ENCODE data around the gene C3orf18.
A peak's percentile ranks its signal among the peaks of the same experiment; 100 is the strongest.

C3orf18 gene

GRCh38 chr3:50557106-50557505 lies 10.4 kb downstream of the C3orf18 start:
- no peak for TF ChIP-seq CTCF (IDR thresholded peaks at IDR 0.05; ENCODE audit: low read depth, low read length)
- Histone ChIP-seq H3K4me3 (ENCODE audit: low read depth, low read length) (no peak overlapping the region), H3K36me3 (no peaks in the 10 kb centered on the region), H3K27me3 (ENCODE audit: insufficient read depth, low read depth, severe bottlenecking) (no peaks in the 10 kb centered on the region), H3K27ac (no peak overlapping the region), H3K9me3 (ENCODE audit: severe bottlenecking) (no peaks in the 10 kb centered on the region)
- no peak for DNase-seq

- Histone ChIP-seq H3K4me3 (ENCODE audit: low read depth, low read length) (no peak overlapping the region), H3K9me3 (ENCODE audit: severe bottlenecking) (no peaks in the 10 kb centered on the region), H3K27me3 (ENCODE audit: insufficient read depth, low read depth, severe bottlenecking) (no peaks in the 10 kb centered on the region), H3K27ac (no peak overlapping the region), H3K36me3 (no peaks in the 10 kb centered on the region)
- DNase-seq = no peak
- TF ChIP-seq CTCF (IDR thresholded peaks at IDR 0.05; ENCODE audit: low read depth, low read length) = no peak
Observed at GRCh38 chr3:50554553-50554952, 13.0 kb downstream of the C3orf18 start.

- TF ChIP-seq CTCF (IDR thresholded peaks at IDR 0.05; ENCODE audit: low read depth, low read length) = no peak
- Histone ChIP-seq H3K27me3 (ENCODE audit: insufficient read depth, low read depth, severe bottlenecking) (no peaks in the 10 kb centered on the region), H3K27ac (no peak overlapping the region), H3K9me3 (ENCODE audit: severe bottlenecking) (no peaks in the 10 kb centered on the region), H3K36me3 (no peaks in the 10 kb centered on the region), H3K4me3 (ENCODE audit: low read depth, low read length) (no peak overlapping the region)
- DNase-seq = no peak
Observed at GRCh38 chr3:50552598-50552997, 14.9 kb downstream of the C3orf18 start.

- Histone ChIP-seq H3K27me3 (ENCODE audit: insufficient read depth, low read depth, severe bottlenecking) (no peaks in the 10 kb centered on the region), H3K9me3 (ENCODE audit: severe bottlenecking) (no peaks in the 10 kb centered on the region), H3K36me3 (no peaks in the 10 kb centered on the region), H3K27ac (no peak overlapping the region), H3K4me3 (ENCODE audit: low read depth, low read length) (no peak overlapping the region)
- no peak for TF ChIP-seq CTCF (IDR thresholded peaks at IDR 0.05; ENCODE audit: low read depth, low read length)
- no peak for DNase-seq
Observed at GRCh38 chr3:50551681-50552435, 15.7 kb downstream of the C3orf18 start.

GRCh38 chr3:50551054-50551659 lies 16.4 kb downstream of the C3orf18 start:
- peak; percentile 74 for DNase-seq
- no peak overlapping the region for H3K27ac ChIP-seq
- no peak overlapping the region for H3K4me3 ChIP-seq (ENCODE audit: low read depth, low read length)
- no peaks in the 10 kb centered on the region for H3K27me3 ChIP-seq (ENCODE audit: insufficient read depth, low read depth, severe bottlenecking)
- H3K9me3 ChIP-seq (ENCODE audit: severe bottlenecking) = no peaks in the 10 kb centered on the region
- no peak for TF ChIP-seq CTCF (IDR thresholded peaks at IDR 0.05; ENCODE audit: low read depth, low read length)
- no peaks in the 10 kb centered on the region for H3K36me3 ChIP-seq
